Suprapubic skin (tissue), 4 donors: ENCODE data around the gene LRFN3. TPM values are rescaled to one million over a fixed set of nuclear protein-coding genes. Genes with fewer than 3 reads are reported as not detected.
"Not testable (repeated sequence)": the region's sequence is repeated elsewhere in the genome, so short reads cannot be mapped to it uniquely, and the experiment has no call there.

Experiments
- DNase-seq, 2 donors: peaks; one replicate each; pipeline ENCODE4 v3.0.0-alpha.2; 2019; ENCODE audit warnings: low spot score in 2 of 2
- H3K27ac ChIP-seq: fragments of 200-600 bp; sonication (generic); one replicate; pipeline ENCODE4 v1.5.1; 2019
- H3K27me3 ChIP-seq: fragments of 200-600 bp; sonication (generic); one replicate; pipeline ENCODE4 v1.5.1; 2019
- H3K36me3 ChIP-seq: fragments of 200-600 bp; sonication (generic); one replicate; pipeline ENCODE4 v1.5.1; 2019
- H3K4me1 ChIP-seq: fragments of 200-600 bp; sonication (generic); one replicate; pipeline ENCODE4 v1.5.1; 2019
- H3K4me3 ChIP-seq: fragments of 200-600 bp; sonication (generic); one replicate; pipeline ENCODE4 v1.5.1; 2019; ENCODE audit warnings: mild to moderate bottlenecking
- H3K9me3 ChIP-seq: fragments of 200-600 bp; sonication (generic); one replicate; pipeline ENCODE4 v1.5.1; 2019
- CTCF ChIP-seq, 2 donors: fragments of 200-600 bp in 1 of 2; fragments of 450-650 bp in 1 of 2; sonication (generic) in 1 of 2; IDR thresholded peaks; one replicate each; pipeline ENCODE4 v1.5.1; 2016 to 2019; ENCODE audit warnings: antibody characterized with exemption in 2 of 2, mild to moderate bottlenecking in 1 of 2, moderate library complexity in 1 of 2
- EP300 ChIP-seq: sonication (generic); formaldehyde crosslinking; IDR thresholded peaks from one replicate; pipeline ENCODE4 v1.6.1; 2017; ENCODE audit warnings: antibody characterized with exemption
- POLR2A ChIP-seq, 2 donors: fragments of 450-650 bp; IDR thresholded peaks; one replicate each; pipeline ENCODE4 v1.6.1; 2017; ENCODE audit warnings: antibody characterized with exemption in 2 of 2, mild to moderate bottlenecking in 2 of 2, moderate library complexity in 2 of 2
- POLR2AphosphoS5 ChIP-seq, 3 donors: sonication (generic); formaldehyde crosslinking; IDR thresholded peaks; one replicate each; pipeline ENCODE4 v1.6.1; 2017; ENCODE audit warnings: antibody characterized with exemption in 3 of 3
- WGBS: methylation state at CpG from one replicate; pipeline ENCODE4 v1.1.5; 2018; 5-methylcytosine and 5-hydroxymethylcytosine counted together
- total RNA-seq, 4 donors: library from RNA; depleted of rRNA; stranded (reverse); fragments of >200 nt; gene quantifications; one replicate each; pipeline ENCODE4 v1.1.0, GENCODE V29; 2016

Gene LRFN3
- 10 to 100 TPM; 10.9 to 18.3 (median 12.8) TPM for total RNA-seq

GRCh38 chr19:35935911-35936737, at the start of gene LRFN3:
TSS of gene LRFN3 (plus strand) at chr19:35936374. CDS start at chr19:35939426, 3,052 bp downstream.
- 2% methylated on average over 22 of the region's 68 CpGs for WGBS
- DNase-seq = peak in 1 of 2 donors; percentile 76
- TF ChIP-seq POLR2A (IDR thresholded peaks at IDR 0.05) (no peak), POLR2AphosphoS5 (IDR thresholded peaks at IDR 0.05) (no peak), CTCF (IDR thresholded peaks at IDR 0.05) (no peak), EP300 (no peak)
- H3K4me1 ChIP-seq = peaks cover 40% of the 10 kb centered on the region
- no peaks in the 10 kb centered on the region for H3K9me3 ChIP-seq
- H3K4me3 ChIP-seq = peak within 1 kb of the TSS; percentile 73
- no peaks in the 10 kb centered on the region for H3K27me3 ChIP-seq
- peaks cover 20% of the 10 kb centered on the region for H3K36me3 ChIP-seq
- peak within 1 kb of the TSS; percentile 63 for H3K27ac ChIP-seq

GRCh38 chr19:35887197-35887596, 49.0 kb upstream of the LRFN3 start:
- Histone ChIP-seq H3K36me3 (peaks cover 41% of the 10 kb centered on the region), H3K9me3 (no peaks in the 10 kb centered on the region), H3K4me3 (no peak overlapping the region), H3K27ac (no peak overlapping the region), H3K27me3 (no peaks in the 10 kb centered on the region), H3K4me1 (no peaks in the 10 kb centered on the region)
- DNase-seq = no peak
- TF ChIP-seq POLR2A (IDR thresholded peaks at IDR 0.05) = no peak
- no peak for TF ChIP-seq EP300
- no peak for TF ChIP-seq POLR2AphosphoS5 (IDR thresholded peaks at IDR 0.05)
- TF ChIP-seq CTCF (IDR thresholded peaks at IDR 0.05) = no peak
- 93% methylated on average over 5 of the region's 5 CpGs for WGBS

- peaks cover 50% of the 10 kb centered on the region for H3K36me3 ChIP-seq
- TF ChIP-seq POLR2AphosphoS5 (IDR thresholded peaks at IDR 0.05) (no peak), POLR2A (IDR thresholded peaks at IDR 0.05) (no peak), EP300 (no peak), CTCF (IDR thresholded peaks at IDR 0.05) (no peak)
- 96% methylated on average over 9 of the region's 9 CpGs for WGBS
- no peaks in the 10 kb centered on the region for H3K9me3 ChIP-seq
- DNase-seq = no peak
- H3K27me3 ChIP-seq = no peaks in the 10 kb centered on the region
- H3K4me3 ChIP-seq = no peak overlapping the region
- no peak overlapping the region for H3K27ac ChIP-seq
- H3K4me1 ChIP-seq = no peaks in the 10 kb centered on the region
Observed at GRCh38 chr19:35888398-35888797, 47.8 kb upstream of the LRFN3 start.

- Histone ChIP-seq H3K4me1 (no peaks in the 10 kb centered on the region), H3K27ac (no peak overlapping the region), H3K36me3 (peaks cover 62% of the 10 kb centered on the region), H3K27me3 (no peaks in the 10 kb centered on the region), H3K4me3 (no peak overlapping the region), H3K9me3 (no peaks in the 10 kb centered on the region)
- no peak for DNase-seq
- TF ChIP-seq EP300 (no peak), CTCF (IDR thresholded peaks at IDR 0.05) (no peak), POLR2AphosphoS5 (IDR thresholded peaks at IDR 0.05) (no peak), POLR2A (IDR thresholded peaks at IDR 0.05) (no peak)
- 89% methylated on average over 16 of the region's 18 CpGs for WGBS
Observed at GRCh38 chr19:35889370-35890112, 46.6 kb upstream of the LRFN3 start.

GRCh38 chr19:35890113-35890650, 46.0 kb upstream of the LRFN3 start:
- TF ChIP-seq CTCF (IDR thresholded peaks at IDR 0.05) (no peak), EP300 (no peak), POLR2A (IDR thresholded peaks at IDR 0.05) (no peak), POLR2AphosphoS5 (IDR thresholded peaks at IDR 0.05) (no peak)
- Histone ChIP-seq H3K4me3 (no peak overlapping the region), H3K27ac (no peak overlapping the region), H3K4me1 (no peaks in the 10 kb centered on the region), H3K27me3 (no peaks in the 10 kb centered on the region), H3K9me3 (no peaks in the 10 kb centered on the region), H3K36me3 (peaks cover 68% of the 10 kb centered on the region)
- 90% methylated on average over 13 of the region's 13 CpGs for WGBS
- DNase-seq = no peak

- not testable (repeated sequence) for H3K9me3 ChIP-seq, DNase-seq, H3K27ac ChIP-seq, H3K4me3 ChIP-seq, H3K4me1 ChIP-seq, H3K27me3 ChIP-seq
- 95% methylated on average over 3 of the region's 3 CpGs for WGBS
- peaks cover 85% of the 10 kb centered on the region for H3K36me3 ChIP-seq
Observed at GRCh38 chr19:35891819-35892218, 44.4 kb upstream of the LRFN3 start.
